Glutamatergic neuron (in vitro differentiated cells): ENCODE results near the gene SKAP2. TPM values are rescaled to one million over a fixed set of nuclear protein-coding genes. Genes with fewer than 3 reads are reported as not detected.

ENCODE experiments used
- DNase-seq: peaks from one replicate; pipeline ENCODE4 v3.0.0; 2022
- H3K27ac Mint-ChIP-seq: one replicate; pipeline ENCODE4 v1.8.0; 2020; ENCODE audit warnings: mild to moderate bottlenecking, mixed read lengths, inconsistent platforms; ENCODE audit not compliant: unreplicated experiment
- H3K27me3 Mint-ChIP-seq: one replicate; pipeline ENCODE4 v1.8.0; 2020; ENCODE audit warnings: mild to moderate bottlenecking, moderate library complexity, mixed read lengths, inconsistent platforms; ENCODE audit not compliant: unreplicated experiment
- H3K36me3 Mint-ChIP-seq: one replicate; pipeline ENCODE4 v1.8.0; 2020; ENCODE audit warnings: mild to moderate bottlenecking, mixed read lengths, inconsistent platforms; ENCODE audit not compliant: unreplicated experiment
- H3K4me1 Mint-ChIP-seq: one replicate; pipeline ENCODE4 v1.8.0; 2020; ENCODE audit warnings: mild to moderate bottlenecking, low read depth, mixed read lengths, inconsistent platforms; ENCODE audit not compliant: unreplicated experiment
- H3K4me3 Mint-ChIP-seq: one replicate; pipeline ENCODE4 v1.8.0; 2020; ENCODE audit warnings: mild to moderate bottlenecking, mixed read lengths, inconsistent platforms; ENCODE audit not compliant: unreplicated experiment
- H3K9me3 Mint-ChIP-seq: one replicate; pipeline ENCODE4 v1.8.0; 2020; ENCODE audit warnings: mild to moderate bottlenecking, moderate library complexity, mixed read lengths, inconsistent platforms; ENCODE audit not compliant: unreplicated experiment
- total RNA-seq: library from RNA; stranded (reverse); fragmentation: NEBNext Ultra II Directional; extraction: Animal tissue kit (Norgen Biotek cat#: 25700); gene quantifications from one replicate; pipeline ENCODE4 v1.2.1, GENCODE V29; 2021; ENCODE audit not compliant: unreplicated experiment
- TF ChIP-seq, protein P1 (sequence below): fragments of 200-600 bp; sonication (generic); IDR thresholded peaks from one replicate; pipeline ENCODE4 v1.5.0; 2021; ENCODE audit not compliant: partially characterized antibody, unreplicated experiment

Gene SKAP2
- total RNA-seq, 1 donor from 2014 or later: 12.1 TPM

- TF ChIP-seq, protein P1, sequence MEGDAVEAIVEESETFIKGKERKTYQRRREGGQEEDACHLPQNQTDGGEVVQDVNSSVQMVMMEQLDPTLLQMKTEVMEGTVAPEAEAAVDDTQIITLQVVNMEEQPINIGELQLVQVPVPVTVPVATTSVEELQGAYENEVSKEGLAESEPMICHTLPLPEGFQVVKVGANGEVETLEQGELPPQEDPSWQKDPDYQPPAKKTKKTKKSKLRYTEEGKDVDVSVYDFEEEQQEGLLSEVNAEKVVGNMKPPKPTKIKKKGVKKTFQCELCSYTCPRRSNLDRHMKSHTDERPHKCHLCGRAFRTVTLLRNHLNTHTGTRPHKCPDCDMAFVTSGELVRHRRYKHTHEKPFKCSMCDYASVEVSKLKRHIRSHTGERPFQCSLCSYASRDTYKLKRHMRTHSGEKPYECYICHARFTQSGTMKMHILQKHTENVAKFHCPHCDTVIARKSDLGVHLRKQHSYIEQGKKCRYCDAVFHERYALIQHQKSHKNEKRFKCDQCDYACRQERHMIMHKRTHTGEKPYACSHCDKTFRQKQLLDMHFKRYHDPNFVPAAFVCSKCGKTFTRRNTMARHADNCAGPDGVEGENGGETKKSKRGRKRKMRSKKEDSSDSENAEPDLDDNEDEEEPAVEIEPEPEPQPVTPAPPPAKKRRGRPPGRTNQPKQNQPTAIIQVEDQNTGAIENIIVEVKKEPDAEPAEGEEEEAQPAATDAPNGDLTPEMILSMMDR: no peak
- H3K27ac Mint-ChIP-seq: no peak overlapping the region
- no peaks in the 10 kb centered on the region for H3K4me1 Mint-ChIP-seq
- H3K36me3 Mint-ChIP-seq: no peaks in the 10 kb centered on the region
- H3K27me3 Mint-ChIP-seq: peaks cover 4% of the 10 kb centered on the region
- no peak overlapping the region for H3K4me3 Mint-ChIP-seq
- DNase-seq: no peak
- H3K9me3 Mint-ChIP-seq: no peaks in the 10 kb centered on the region
Observed at GRCh38 chr7:26698806-26699205, 165.6 kb downstream of the SKAP2 start.

DNA sequence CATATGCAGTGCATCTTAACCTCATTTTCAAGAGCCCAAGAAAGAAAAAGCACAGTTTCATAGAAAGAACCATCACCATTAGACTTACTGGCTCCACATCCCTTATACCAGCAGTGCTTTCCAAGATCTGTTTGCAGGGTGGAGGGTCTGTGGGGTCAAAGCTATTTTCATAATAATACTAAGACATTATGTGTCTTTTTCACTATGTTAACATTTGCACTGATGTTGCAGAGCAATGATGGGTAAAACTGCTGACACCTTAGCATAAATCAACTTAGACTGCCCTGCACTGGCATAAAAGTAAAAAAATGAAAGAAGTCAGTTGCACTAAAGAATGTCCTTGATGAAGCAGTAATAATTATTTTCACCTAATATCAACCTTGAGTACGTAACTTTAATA, 166.2 kb downstream of the SKAP2 start:
- H3K27me3 Mint-ChIP-seq: peaks cover 4% of the 10 kb centered on the region

DNA sequence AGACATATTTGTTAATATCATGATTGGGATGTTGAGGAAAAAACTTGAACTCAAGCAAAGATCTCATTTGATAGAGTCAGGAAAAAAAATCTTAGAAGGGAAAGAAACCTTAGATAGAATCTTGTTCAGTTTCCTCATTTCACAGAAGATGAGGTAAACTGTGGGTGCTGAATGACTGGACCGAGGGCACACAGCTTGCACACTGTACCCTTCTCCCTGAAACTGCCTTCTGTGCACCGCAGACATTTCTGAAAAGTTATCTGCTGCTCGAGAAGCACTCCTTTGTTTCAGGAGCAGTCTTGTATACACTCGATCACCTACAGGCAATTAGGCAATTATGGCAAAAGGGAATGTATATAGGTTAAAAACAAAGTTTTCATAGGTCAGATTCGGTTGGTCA, 167.4 kb downstream of the SKAP2 start:
- no peaks in the 10 kb centered on the region for H3K9me3 Mint-ChIP-seq
- H3K27ac Mint-ChIP-seq: no peak overlapping the region
- no peaks in the 10 kb centered on the region for H3K4me1 Mint-ChIP-seq
- H3K27me3 Mint-ChIP-seq: peaks cover 2% of the 10 kb centered on the region
- TF ChIP-seq, protein P1: no peak
- no peaks in the 10 kb centered on the region for H3K36me3 Mint-ChIP-seq
- no peak overlapping the region for H3K4me3 Mint-ChIP-seq
- no peak for DNase-seq

More for the DNA sequence above, 166.2 kb downstream of the SKAP2 start:
- TF ChIP-seq, protein P1: no peak
- no peaks in the 10 kb centered on the region for H3K9me3 Mint-ChIP-seq
- H3K4me3 Mint-ChIP-seq: no peak overlapping the region
- H3K36me3 Mint-ChIP-seq: no peaks in the 10 kb centered on the region
- no peak for DNase-seq
- no peaks in the 10 kb centered on the region for H3K4me1 Mint-ChIP-seq
- no peak overlapping the region for H3K27ac Mint-ChIP-seq

GRCh38 chr7:26696161-26696560, 168.2 kb downstream of the SKAP2 start:
- no peak for DNase-seq
- Mint-ChIP-seq H3K36me3 (no peaks in the 10 kb centered on the region), H3K4me1 (peaks cover 4% of the 10 kb centered on the region), H3K9me3 (no peaks in the 10 kb centered on the region), H3K27ac (no peak overlapping the region), H3K4me3 (no peak overlapping the region), H3K27me3 (no peaks in the 10 kb centered on the region)
- TF ChIP-seq, protein P1: no peak

GRCh38 chr7:26694713-26695112, 169.7 kb downstream of the SKAP2 start:
- Mint-ChIP-seq H3K27ac (no peak overlapping the region), H3K27me3 (no peaks in the 10 kb centered on the region), H3K4me1 (peaks cover 4% of the 10 kb centered on the region), H3K4me3 (no peak overlapping the region), H3K36me3 (no peaks in the 10 kb centered on the region), H3K9me3 (no peaks in the 10 kb centered on the region)
- TF ChIP-seq, protein P1: no peak
- DNase-seq: no peak
